Psoas muscle (tissue), 8 donors: Measurements from ENCODE around the gene FAM163B. TPM values are rescaled to one million over a fixed set of nuclear protein-coding genes. Genes with fewer than 3 reads are reported as not detected.

Experiments
- ATAC-seq, 4 donors: fragments of 200-7000 bp; cut with Tn5 transposase; one replicate each; pipeline ENCODE4 v1.9.1; 2020; ENCODE audit warnings: moderate library complexity in 3 of 4, mild to moderate bottlenecking in 2 of 4
- DNase-seq, 2 donors: peaks; one replicate each; pipeline ENCODE4 v3.0.0-alpha.2; 2020
- H3K27ac ChIP-seq: fragments of 200-600 bp; one replicate; pipeline ENCODE4 v1.8.0; 2022
- H3K27me3 ChIP-seq, 3 donors: fragments of 200-600 bp in 1 of 3; one replicate each; pipeline versions ENCODE4 v1.6.1 to v1.8.0; 2013 to 2022; ENCODE audit warnings: low read length in 2 of 3, mild to moderate bottlenecking in 2 of 3, moderate library complexity in 1 of 3; ENCODE audit not compliant: insufficient read depth in 3 of 3
- H3K36me3 ChIP-seq, 2 donors: fragments of 200-600 bp in 1 of 2; one replicate each; pipeline versions ENCODE4 v1.6.1 to v1.8.0; 2013 to 2022; ENCODE audit warnings: low read depth in 1 of 2, mild to moderate bottlenecking in 1 of 2, moderate library complexity in 1 of 2; ENCODE audit not compliant: insufficient read depth in 1 of 2
- H3K4me1 ChIP-seq: fragments of 200-600 bp; one replicate; pipeline ENCODE4 v1.8.0; 2022
- H3K4me3 ChIP-seq: fragments of 200-600 bp; one replicate; pipeline ENCODE4 v1.8.0; 2022; ENCODE audit warnings: mild to moderate bottlenecking
- H3K9me3 ChIP-seq: fragments of 200-600 bp; one replicate; pipeline ENCODE4 v1.8.0; 2022
- WGBS, 3 donors: extraction: QIAGEN DNeasy Blood & Tissue Kit; methylation state at CpG; one replicate each; pipeline versions ENCODE4 v1.1.6 to v1.1.7; 2013; 5-methylcytosine and 5-hydroxymethylcytosine counted together
- intact Hi-C, 2 donors: fragments of 100-400 bp; cut with DNase I; formaldehyde crosslinking; loops; one replicate each; pipeline versions ENCODE4 v1.11.0 to v1.14.2; 2022
- polyA plus RNA-seq, 3 donors: library from polyadenylated mRNA; stranded (reverse); fragments of 200-250 nt; gene quantifications; one replicate each; pipeline ENCODE4 v1.2.3, GENCODE V29; 2013
- total RNA-seq, 4 donors: library from RNA; stranded (reverse); fragmentation: NEBNext Ultra II Directional in 2 of 4; extraction: Animal tissue kit (Norgen Biotek cat#: 25700) in 2 of 4; gene quantifications; one replicate each; pipeline versions ENCODE4 v1.2.1 to v1.2.4, GENCODE V29; 2021 to 2023
- TF ChIP-seq, protein P1 (sequence below): fragments of 200-600 bp; IDR thresholded peaks from one replicate; pipeline ENCODE4 v1.8.0; 2022; ENCODE audit warnings: antibody characterized with exemption
- donor health status: healthy with polysubstance abuse.
- donor health status: DM: no; HTN: no; CAD: no; lungs with moderate emphysema.
- donor health status: Bipolar disorder and iron deficiency.
- donor health status: healthy.
- donor health status: DM: yes; HTN: yes; CAD: no.
- donor health status: DM: no; HTN: no; CAD: no.
- donor health status: DM: no; HTN: no; CAD: no.
- donor health status: DM: yes; HTN: yes; CAD: no.

Gene FAM163B
- total and polyA plus RNA-seq, 7 donors: not detected

DNA sequence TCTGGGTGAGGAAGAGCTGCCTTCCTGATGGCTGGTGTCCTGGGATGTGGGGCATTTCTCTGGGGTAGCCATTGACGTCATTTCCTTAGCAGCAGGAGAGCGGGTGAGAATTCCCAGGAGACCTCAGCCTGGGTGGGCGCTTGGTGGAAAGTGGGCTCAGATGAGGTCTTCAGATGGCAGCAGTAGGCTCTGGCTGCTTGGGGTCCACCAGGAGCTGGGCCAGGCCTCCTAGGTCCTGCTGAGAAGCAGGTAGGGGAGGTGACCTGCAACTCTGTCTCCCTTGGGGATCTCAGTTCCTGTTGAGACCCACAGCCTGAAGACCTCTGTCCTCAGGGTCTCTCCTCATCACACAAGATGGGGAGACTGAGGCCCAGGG lies 31.5 kb downstream of the FAM163B start:
- no peak for ATAC-seq
- H3K27me3 ChIP-seq: peaks cover 0 to 54% (median 9%) of the 10 kb centered on the region in 3 donors
- no peak overlapping the region for H3K4me3 ChIP-seq
- no peaks in the 10 kb centered on the region for H3K9me3 ChIP-seq
- 63 to 87% (median 72%) methylated on average over 3 of the region's 3 CpGs for WGBS, 3 donors
- TF ChIP-seq, protein P1, sequence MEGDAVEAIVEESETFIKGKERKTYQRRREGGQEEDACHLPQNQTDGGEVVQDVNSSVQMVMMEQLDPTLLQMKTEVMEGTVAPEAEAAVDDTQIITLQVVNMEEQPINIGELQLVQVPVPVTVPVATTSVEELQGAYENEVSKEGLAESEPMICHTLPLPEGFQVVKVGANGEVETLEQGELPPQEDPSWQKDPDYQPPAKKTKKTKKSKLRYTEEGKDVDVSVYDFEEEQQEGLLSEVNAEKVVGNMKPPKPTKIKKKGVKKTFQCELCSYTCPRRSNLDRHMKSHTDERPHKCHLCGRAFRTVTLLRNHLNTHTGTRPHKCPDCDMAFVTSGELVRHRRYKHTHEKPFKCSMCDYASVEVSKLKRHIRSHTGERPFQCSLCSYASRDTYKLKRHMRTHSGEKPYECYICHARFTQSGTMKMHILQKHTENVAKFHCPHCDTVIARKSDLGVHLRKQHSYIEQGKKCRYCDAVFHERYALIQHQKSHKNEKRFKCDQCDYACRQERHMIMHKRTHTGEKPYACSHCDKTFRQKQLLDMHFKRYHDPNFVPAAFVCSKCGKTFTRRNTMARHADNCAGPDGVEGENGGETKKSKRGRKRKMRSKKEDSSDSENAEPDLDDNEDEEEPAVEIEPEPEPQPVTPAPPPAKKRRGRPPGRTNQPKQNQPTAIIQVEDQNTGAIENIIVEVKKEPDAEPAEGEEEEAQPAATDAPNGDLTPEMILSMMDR: no peak
- H3K4me1 ChIP-seq: no peaks in the 10 kb centered on the region
- intact Hi-C loops: no loop called here
- no peak overlapping the region for H3K27ac ChIP-seq
- no peaks in the 10 kb centered on the region for H3K36me3 ChIP-seq
- no peak for DNase-seq

DNA sequence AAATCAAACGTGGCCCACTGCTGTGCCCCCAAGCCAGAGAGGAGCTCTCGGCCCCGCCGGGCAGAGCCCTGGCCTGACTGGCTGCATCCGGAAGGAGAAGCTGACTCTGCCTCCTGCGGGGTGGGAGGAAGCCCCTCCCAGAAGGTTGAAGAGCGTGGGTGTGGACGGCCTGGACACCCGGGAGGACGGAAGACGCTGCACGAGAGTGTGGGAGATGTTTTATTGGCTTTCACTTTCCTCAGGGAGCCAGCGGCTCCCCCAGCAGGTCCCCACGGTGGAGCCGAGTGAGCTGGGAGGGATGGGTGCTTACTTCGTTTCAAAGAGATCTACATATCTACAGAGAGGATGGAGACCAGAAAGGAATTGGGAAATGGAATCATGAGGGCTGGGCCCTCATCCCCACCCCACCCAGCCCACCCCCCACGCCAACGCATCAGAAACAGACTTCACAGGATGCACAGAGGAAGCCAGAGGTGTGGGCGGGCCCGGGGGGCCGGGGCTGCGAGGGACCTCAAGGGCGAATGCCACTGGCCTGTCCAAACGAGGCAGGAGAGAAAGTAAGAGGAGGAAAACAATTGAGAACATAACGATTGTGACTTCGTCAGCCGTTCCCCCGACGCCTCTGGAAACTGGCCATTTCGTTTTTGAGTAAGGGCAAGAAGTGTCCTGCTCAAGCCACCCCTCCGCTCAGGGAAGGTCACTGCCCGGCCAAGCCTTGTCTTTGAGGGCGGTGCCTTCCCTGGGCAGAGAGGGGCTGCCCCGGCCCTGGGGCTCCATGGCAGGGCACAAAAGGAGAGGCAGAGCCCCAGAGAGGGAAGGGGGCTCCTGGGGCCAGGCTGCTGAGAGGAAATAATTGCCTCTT lies 32.1 kb downstream of the FAM163B start:
- Histone ChIP-seq H3K36me3 (no peaks in the 10 kb centered on the region), H3K9me3 (no peaks in the 10 kb centered on the region), H3K4me1 (no peaks in the 10 kb centered on the region), H3K27ac (no peak overlapping the region), H3K4me3 (no peak overlapping the region), H3K27me3 (peaks cover 0 to 58% (median 9%) of the 10 kb centered on the region in 3 donors)
- ATAC-seq: no peak
- WGBS, 3 donors: 61 to 76% (median 62%) methylated on average over 33 to 34 of the region's 34 CpGs
- TF ChIP-seq, protein P1: no peak
- intact Hi-C loops: no loop called here
- DNase-seq: no peak

DNA sequence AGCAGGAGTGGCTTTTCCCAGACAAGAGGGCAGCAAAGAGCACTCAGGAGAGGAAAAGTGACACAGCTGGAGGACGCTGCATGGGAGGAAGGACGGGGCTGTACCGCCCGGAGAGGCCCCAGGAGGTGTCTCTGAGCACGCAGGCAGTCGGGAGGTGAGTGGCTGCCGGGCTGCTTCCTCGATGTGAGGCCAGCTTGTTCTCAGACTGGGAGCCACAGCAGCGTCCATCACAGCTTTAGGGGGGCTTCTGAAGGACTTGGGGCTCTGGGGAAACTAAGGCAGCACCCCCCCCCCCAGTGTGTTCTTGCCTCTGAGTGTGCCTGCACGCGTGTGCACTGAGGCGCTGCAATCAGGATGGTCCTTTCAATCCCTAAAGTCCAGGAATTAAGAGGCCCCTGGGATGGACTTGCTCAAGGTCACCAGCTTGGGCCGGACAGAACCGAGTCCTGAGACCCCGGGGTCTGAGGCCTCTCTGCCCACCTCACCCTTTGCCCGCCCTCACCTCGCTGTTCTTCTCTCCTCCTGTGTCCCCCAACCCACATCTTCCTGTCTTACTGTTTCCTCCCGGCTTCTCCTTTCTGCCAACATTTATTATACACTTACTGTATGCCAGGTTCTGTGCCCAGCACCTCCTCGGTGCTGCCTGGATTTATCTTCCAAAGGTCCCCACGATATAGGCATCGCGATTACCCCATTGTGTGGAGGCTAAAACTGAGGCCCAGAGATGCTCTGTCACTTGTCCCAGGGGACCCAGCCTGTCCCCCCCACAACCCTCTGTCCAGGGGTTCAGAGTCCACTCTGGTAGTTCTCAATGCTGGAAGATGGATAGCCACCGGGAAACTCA lies 32.9 kb downstream of the FAM163B start:
- ATAC-seq: no peak
- WGBS, 3 donors: 75 to 78% (median 76%) methylated on average over 20 to 23 of the region's 23 CpGs
- no peak overlapping the region for H3K27ac ChIP-seq

DNA sequence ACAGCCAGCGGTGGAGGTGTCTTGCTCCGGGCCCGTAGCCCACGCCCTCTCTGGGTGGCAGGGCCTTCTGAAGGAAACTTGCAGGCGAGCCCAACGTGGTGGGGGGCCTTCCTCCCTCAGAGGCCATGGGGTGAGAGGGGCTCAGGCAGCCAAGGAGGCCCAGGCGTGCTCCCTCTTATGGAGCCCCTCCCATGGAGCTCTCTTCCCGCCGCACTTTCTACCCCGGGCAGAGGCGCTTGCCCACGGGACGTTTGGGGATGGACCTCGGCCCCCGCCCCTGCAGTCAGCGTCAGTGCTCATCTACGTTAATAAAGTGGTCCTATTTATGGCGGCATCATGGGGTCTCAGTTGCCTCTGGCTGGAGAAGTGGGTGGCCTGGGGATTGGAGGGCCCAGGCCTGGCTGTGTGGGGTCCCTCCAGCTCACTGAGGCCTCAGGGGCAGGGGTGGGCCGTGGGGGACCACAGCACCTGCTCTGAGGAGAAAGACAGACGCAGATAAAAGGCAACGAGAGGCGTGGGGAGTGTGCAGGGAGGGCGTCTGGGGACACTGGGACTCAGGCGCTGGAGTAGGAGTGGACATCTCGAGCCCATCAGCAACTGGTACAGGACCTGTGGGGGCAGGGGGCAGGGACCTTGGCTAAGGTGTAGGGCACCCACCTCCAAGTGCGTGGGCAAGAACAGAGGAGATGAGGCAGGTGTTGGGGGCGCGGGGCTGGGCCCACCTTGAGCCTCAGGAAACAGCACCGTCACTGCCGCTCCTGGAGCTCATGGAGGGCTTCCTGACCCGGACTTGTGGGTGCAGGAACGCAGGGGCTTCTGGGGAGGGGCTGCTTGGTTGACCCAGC lies 33.8 kb downstream of the FAM163B start:
- no peak for ATAC-seq
- intact Hi-C loops: no loop called here
- DNase-seq: no peak
- Histone ChIP-seq H3K4me1 (no peaks in the 10 kb centered on the region), H3K27me3 (peaks cover 0 to 56% (median 11%) of the 10 kb centered on the region in 3 donors), H3K36me3 (no peaks in the 10 kb centered on the region), H3K27ac (no peak overlapping the region), H3K9me3 (no peaks in the 10 kb centered on the region), H3K4me3 (no peak overlapping the region)
- WGBS, 3 donors: 82 to 88% (median 83%) methylated on average over 31 to 32 of the region's 32 CpGs
- TF ChIP-seq, protein P1: no peak

More for the DNA sequence above, 32.9 kb downstream of the FAM163B start:
- intact Hi-C loops: no loop called here
- Histone ChIP-seq H3K36me3 (no peaks in the 10 kb centered on the region), H3K4me1 (no peaks in the 10 kb centered on the region), H3K9me3 (no peaks in the 10 kb centered on the region), H3K27me3 (peaks cover 0 to 59% (median 9%) of the 10 kb centered on the region in 3 donors), H3K4me3 (no peak overlapping the region)
- no peak for DNase-seq
- TF ChIP-seq, protein P1: no peak
